Measurements from ENCODE around the gene LPP.

- TF ChIP-seq CTCF (IDR thresholded peaks at IDR 0.05) (no peak), POLR2A (IDR thresholded peaks at IDR 0.05) (no peak)
These were observed 635.3 kb downstream of the LPP start for GRCh38 chr3:188789251-188789650.
